HS-5 (cell line): Measurements from ENCODE around the gene ROR2.
"Not testable (repeated sequence)": the region's sequence is repeated elsewhere in the genome, so short reads cannot be mapped to it uniquely, and the experiment has no call there.

Experiments
- DNase-seq: peaks from one replicate; pipeline ENCODE4 v3.0.0-alpha.2; 2012; ENCODE audit warnings: low read depth

Gene ROR2

GRCh38 chr9:91923145-91923544, 26.9 kb downstream of the ROR2 start:
- no peak for DNase-seq

GRCh38 chr9:91921371-91921770, 28.7 kb downstream of the ROR2 start:
- no peak for DNase-seq

- DNase-seq, result no peak
Measured at GRCh38 chr9:91920630-91921350, 29.2 kb downstream of the ROR2 start.

- no peak for DNase-seq
Measured at GRCh38 chr9:91919621-91920020, 30.4 kb downstream of the ROR2 start.

- DNase-seq, result no peak
Measured at GRCh38 chr9:91917436-91917835, 32.6 kb downstream of the ROR2 start.

- DNase-seq, result no peak
Measured at GRCh38 chr9:91915524-91916263, 34.3 kb downstream of the ROR2 start.

- no peak for DNase-seq
Measured at GRCh38 chr9:91914937-91915336, 35.1 kb downstream of the ROR2 start.

GRCh38 chr9:91914404-91914803, 35.6 kb downstream of the ROR2 start:
- DNase-seq, result no peak

- DNase-seq, result no peak
Measured at GRCh38 chr9:91913986-91914385, 36.0 kb downstream of the ROR2 start.

GRCh38 chr9:91913096-91913495, 36.9 kb downstream of the ROR2 start:
- no peak for DNase-seq

- no peak for DNase-seq
Measured at GRCh38 chr9:91911657-91912056, 38.4 kb downstream of the ROR2 start.

GRCh38 chr9:91909256-91909655, 40.8 kb downstream of the ROR2 start:
- DNase-seq, result not testable (repeated sequence)

- DNase-seq, result no peak
Measured at GRCh38 chr9:91908746-91909145, 41.3 kb downstream of the ROR2 start.

- DNase-seq, result no peak
Measured at GRCh38 chr9:91908293-91908623, 41.8 kb downstream of the ROR2 start.

- DNase-seq, result no peak
Measured at GRCh38 chr9:91907484-91908292, 42.3 kb downstream of the ROR2 start.

- no peak for DNase-seq
Measured at GRCh38 chr9:91905991-91906469, 44.0 kb downstream of the ROR2 start.

GRCh38 chr9:91905237-91905650, 44.8 kb downstream of the ROR2 start:
- DNase-seq, result no peak

- no peak for DNase-seq
Measured at GRCh38 chr9:91904588-91905236, 45.3 kb downstream of the ROR2 start.

GRCh38 chr9:91903126-91903911, 46.7 kb downstream of the ROR2 start:
- DNase-seq, result no peak

- no peak for DNase-seq
Measured at GRCh38 chr9:91902475-91903125, 47.4 kb downstream of the ROR2 start.

- no peak for DNase-seq
Measured at GRCh38 chr9:91900797-91901177, 49.2 kb downstream of the ROR2 start.
